K562 (cell line): ENCODE data around the gene CRIM1. TPM values are rescaled to one million over a fixed set of nuclear protein-coding genes. Genes with fewer than 3 reads are reported as not detected.

Experiments
- ATAC-seq: fragments of 200-7000 bp; cut with Tn5 transposase; 3 replicates; pipeline ENCODE4 v1.9.1; 2020; ENCODE audit warnings: moderate library complexity
- BruUV-seq: library from RNA; stranded (reverse); fragments of 400-500 nt; replicated peaks from 2 replicates; lab custom pipeline; 2021; lab: Mats Ljungman, UMichigan
- CTCF ChIA-PET: fragments of 300-600 bp; formaldehyde crosslinking; extraction: SDS; loops from one replicate; lab custom pipeline; 2021; ENCODE audit warnings: low intra/inter-chr PET ratio; lab: Yijun Ruan, JAX
- POLR2A ChIA-PET: fragments of 300-600, 350-650 bp; sonication (Branson Sonifier 250); formaldehyde crosslinking; extraction: SDS; loops from one replicate; lab custom pipeline; 2021; ENCODE audit warnings: antibody characterized with exemption, inconsistent platforms; lab: Yijun Ruan, JAX
- DNase-seq, 4 experiments: peaks; one replicate each; pipeline versions ENCODE4 v3.0.0 to v3.0.0-alpha.2; 2011 to 2018; ENCODE audit warnings: low spot score in 3 of 4, mixed read lengths in 3 of 4; ENCODE audit errors: extremely low read depth in 1 of 4
- FAIRE-seq: peaks from 2 replicates; lab custom pipeline; 2011; peaks lifted over from hg19 to GRCh38; lab: Jason Lieb, UNC
- H2AFZ ChIP-seq: 2 replicates; pipeline ENCODE4 v1.6.0; 2011; ENCODE audit warnings: low read depth, low read length, control low read depth, inconsistent platforms
- H3K27ac ChIP-seq: fragments of 200-600 bp; 3 replicates; pipeline ENCODE4 v1.8.0; 2011; ENCODE audit warnings: low read depth, mild to moderate bottlenecking, control low read depth, inconsistent platforms, low read length, moderate library complexity, mixed read lengths; ENCODE audit errors: extremely low read depth
- H3K27me3 ChIP-seq, 2 experiments: fragments of 300-600 bp in 1 of 2; 2 replicates in 1 of 2; 3 replicates in 1 of 2; pipeline versions ENCODE4 v1.6.0 to v1.8.0; 2011; ENCODE audit warnings: inconsistent platforms in 2 of 2, low read length in 2 of 2, mild to moderate bottlenecking in 1 of 2, mixed read lengths in 1 of 2, moderate library complexity in 1 of 2; ENCODE audit not compliant: control insufficient read depth in 2 of 2, insufficient read depth in 2 of 2
- H3K36me3 ChIP-seq: fragments of 300-600 bp; 3 replicates; pipeline ENCODE4 v1.8.0; 2011; ENCODE audit warnings: mild to moderate bottlenecking, low read length, inconsistent platforms; ENCODE audit not compliant: control insufficient read depth, insufficient read depth
- H3K4me1 ChIP-seq, 2 experiments: fragments of 200-600 bp in 1 of 2; replicated peaks in 1 of 2; 2 replicates in 1 of 2; 3 replicates in 1 of 2; pipeline versions ENCODE4 v1.5.1 to v1.8.0; 2011; ENCODE audit warnings: inconsistent platforms in 2 of 2, low read length in 2 of 2, mild to moderate bottlenecking in 1 of 2, mixed read lengths in 1 of 2, moderate library complexity in 1 of 2; ENCODE audit not compliant: control insufficient read depth in 2 of 2, insufficient read depth in 2 of 2
- H3K4me2 ChIP-seq: 2 replicates; pipeline ENCODE4 v1.6.1; 2011; ENCODE audit warnings: low read length, control low read depth, inconsistent platforms, mixed read lengths; ENCODE audit not compliant: insufficient read depth
- H3K4me3 ChIP-seq: fragments of 200-600 bp; sonication (generic), shearing (Covaris generic); 2 replicates; pipeline ENCODE4 v1.5.1; 2016; ENCODE audit warnings: control low read depth, inconsistent platforms
- H3K79me2 ChIP-seq: fragments of 200-600 bp; 3 replicates; pipeline ENCODE4 v1.8.0; 2011; ENCODE audit warnings: low read length, inconsistent platforms; ENCODE audit not compliant: control insufficient read depth, insufficient read depth
- H3K9ac ChIP-seq, 2 experiments: 2 replicates each; pipeline versions ENCODE4 v1.6.0 to v1.6.1; 2011; ENCODE audit warnings: low read depth in 2 of 2, low read length in 2 of 2, control low read depth in 1 of 2, inconsistent platforms in 1 of 2, mild to moderate bottlenecking in 1 of 2, mixed read lengths in 1 of 2; ENCODE audit not compliant: insufficient read depth in 1 of 2
- H3K9me1 ChIP-seq: one replicate; pipeline ENCODE4 v1.6.0; 2011; ENCODE audit warnings: inconsistent platforms, mild to moderate bottlenecking, low read length, moderate library complexity; ENCODE audit not compliant: control insufficient read depth, insufficient read depth
- H3K9me3 ChIP-seq: replicated peaks from 2 replicates; pipeline ENCODE4 v1.5.1; 2011; ENCODE audit warnings: low read depth, low read length, inconsistent platforms; ENCODE audit not compliant: control insufficient read depth, insufficient read depth
- H4K20me1 ChIP-seq: replicated peaks from 2 replicates; pipeline ENCODE4 v1.6.1; 2011; ENCODE audit warnings: low read length, inconsistent platforms, mixed read lengths; ENCODE audit not compliant: control insufficient read depth, insufficient read depth
- CREBBP ChIP-seq: IDR thresholded peaks from one replicate; pipeline ENCODE4 v1.6.1; 2012; ENCODE audit warnings: low read depth, mild to moderate bottlenecking, control low read depth, inconsistent platforms, low read length
- DIDO1 ChIP-seq: fragments of 450-650 bp; IDR thresholded peaks from 2 replicates; pipeline ENCODE4 v1.6.1; 2016; ENCODE audit warnings: low read depth, missing biosample characterization, missing genetic modification characterization
- HDGF ChIP-seq: fragments of 450-650 bp; IDR thresholded peaks from 2 replicates; pipeline ENCODE4 v1.6.1; 2016
- MEIS2 ChIP-seq: fragments of 450-650 bp; IDR thresholded peaks from 2 replicates; pipeline ENCODE4 v1.6.1; 2014; ENCODE audit warnings: mild to moderate bottlenecking; ENCODE audit not compliant: partially characterized antibody
- MYBL2 ChIP-seq, 2 experiments: fragments of 450-650 bp in 1 of 2; sonication (generic) in 1 of 2; formaldehyde crosslinking in 1 of 2; IDR thresholded peaks; 2 replicates each; pipeline versions ENCODE4 v1.6.1 to v1.8.1; 2017 to 2022; ENCODE audit warnings: borderline replicate concordance in 1 of 2, inconsistent platforms in 1 of 2, low read depth in 1 of 2, mild to moderate bottlenecking in 1 of 2, missing genetic modification reagents in 1 of 2, moderate library complexity in 1 of 2
- PRMT5 ChIP-seq: sonication (generic); formaldehyde crosslinking; IDR thresholded peaks from 2 replicates; pipeline ENCODE4 v1.5.0; 2020; ENCODE audit warnings: missing genetic modification reagents
- SMAD4 ChIP-seq: fragments of 250-450 bp; sonication (Bioruptor Pico); conservative IDR thresholded peaks from 2 replicates; pipeline ENCODE4 v1.8.0; 2021; ENCODE audit warnings: inconsistent platforms, mild to moderate bottlenecking, moderate library complexity
- SOX6 ChIP-seq: fragments of 450-650 bp; IDR thresholded peaks from 2 replicates; pipeline ENCODE4 v1.6.1; 2014; ENCODE audit warnings: mild to moderate bottlenecking
- TSC22D4 ChIP-seq: fragments of 450-650 bp; IDR thresholded peaks from 2 replicates; pipeline ENCODE4 v1.6.1; 2016; ENCODE audit warnings: missing genetic modification characterization, missing biosample characterization, control low read depth
- ZKSCAN3 ChIP-seq: fragments of 250-450 bp; sonication (Bioruptor Pico); IDR thresholded peaks from 2 replicates; pipeline ENCODE4 v1.4.0; 2020
- ZNF699 ChIP-seq: fragments of 250-450 bp; sonication (Bioruptor Pico); IDR thresholded peaks from 2 replicates; pipeline ENCODE4 v1.8.0; 2021; ENCODE audit warnings: mild to moderate bottlenecking, moderate library complexity; ENCODE audit not compliant: insufficient replicate concordance
- WGBS: fragments of 100-300 bp; shearing (Covaris generic); methylation state at CpG from one replicate; pipeline ENCODE4 v1.1.6; 2016; ENCODE audit warnings: low coverage, mixed read lengths; ENCODE audit not compliant: insufficient coverage; ENCODE audit errors: missing lambda C conversion rate; 5-methylcytosine and 5-hydroxymethylcytosine counted together
- in situ Hi-C: fragments of 300-500 bp; cut with MboI; formaldehyde crosslinking; loops from 4 replicates; pipeline ENCODE4 v1.15.0; 2018; ENCODE audit warnings: inconsistent platforms, mixed read lengths
- intact Hi-C: fragments of 100-400 bp; cut with micrococcal nuclease; formaldehyde crosslinking; loops from 2 replicates; pipeline ENCODE4 v1.14.2; 2022
- polyA plus RNA-seq, 8 experiments: library from polyadenylated mRNA; depleted of rRNA in 4 of 8; stranded (reverse) in 5 of 8; unstranded in 3 of 8; fragments of >200 nt; fragmentation: Nextera tagmentation in 2 of 8; fragmentation: Illumina TruSeq in 1 of 8; extraction: Ambion mirVana in 2 of 8; extraction: Trizol in 1 of 8; gene quantifications; 2 replicates each; pipeline versions ENCODE4 v1.2.1 to v1.2.3, GENCODE V29; 2011 to 2014; ENCODE audit warnings: inconsistent platforms in 1 of 8, missing spikeins in 1 of 8
- total RNA-seq, 7 experiments: library from RNA; depleted of rRNA in 6 of 7; stranded (reverse); fragments of >200 nt in 6 of 7; fragmentation: Illumina TruSeq in 2 of 7; extraction: Trizol in 2 of 7; gene quantifications; 2 replicates each; pipeline versions ENCODE4 v1.2.1 to v1.2.3, GENCODE V29; 2011 to 2021; ENCODE audit warnings: low replicate concordance in 1 of 7
- TF ChIP-seq, protein P1 (sequence below): fragments of 250-450 bp; sonication (Bioruptor Pico); IDR thresholded peaks from 2 replicates; pipeline ENCODE4 v1.8.0; 2022; ENCODE audit warnings: moderate library complexity, mild to moderate bottlenecking, inconsistent platforms
- TF ChIP-seq, protein P2 (sequence below), 2 experiments: fragments of 450-650 bp; IDR thresholded peaks; 2 replicates each; pipeline ENCODE4 v1.6.1; 2016; ENCODE audit warnings: mild to moderate bottlenecking in 2 of 2, borderline replicate concordance in 1 of 2, low read depth in 1 of 2, moderate library complexity in 1 of 2
- TF ChIP-seq, protein P3 (sequence below): sonication (generic); formaldehyde crosslinking; IDR thresholded peaks from 2 replicates; pipeline ENCODE4 v1.8.1; 2023; ENCODE audit warnings: mild to moderate bottlenecking, missing genetic modification reagents

CRIM1 gene
- total and polyA plus RNA-seq, 9 of the 15 experiments (the other 6 are each of a cell fraction or from before 2014, with no cell fraction given) = 0.01 to 0.36 (median 0.06) TPM; not detected in 1

DNA sequence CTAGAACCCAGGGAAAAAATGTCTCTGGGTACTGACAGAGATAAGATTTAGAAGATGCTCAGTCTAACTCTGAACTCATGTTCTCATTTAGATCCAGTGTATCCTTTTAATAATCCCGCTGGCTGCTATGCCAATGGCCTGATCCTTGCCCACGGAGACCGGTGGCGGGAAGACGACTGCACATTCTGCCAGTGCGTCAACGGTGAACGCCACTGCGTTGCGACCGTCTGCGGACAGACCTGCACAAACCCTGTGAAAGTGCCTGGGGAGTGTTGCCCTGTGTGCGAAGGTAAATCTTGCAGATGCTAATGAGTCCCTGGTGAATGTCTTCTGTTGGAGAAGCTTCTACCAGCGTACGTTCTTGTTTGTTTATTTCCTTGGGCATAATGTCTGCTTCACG is 123.8 kb downstream of the CRIM1 start:
- in situ Hi-C loops (no loop called here), intact Hi-C loops (no loop called here)
- CTCF ChIA-PET = no interaction called here
- Histone ChIP-seq H3K9me1 (no peaks in the 10 kb centered on the region), H3K79me2 (no peaks in the 10 kb centered on the region), H3K4me3 (no peak overlapping the region), H3K9ac (no peak overlapping the region), H3K36me3 (no peaks in the 10 kb centered on the region), H3K4me1 (peaks cover 3 to 10% of the 10 kb centered on the region in 2 experiments; a peak in 3 of 5 replicates), H4K20me1 (no peaks in the 10 kb centered on the region), H2AFZ (0 out of 2 replicates have a peak overlapping the region, but pooled peaks have one; percentile 9), H3K4me2 (peak overlapping the region; percentile 51; the same call in 1 of the 2 replicates), H3K9me3 (0 out of 2 replicates have a peak, but pooled peaks cover 3% of the 10 kb centered on the region), H3K27ac (no peak overlapping the region), H3K27me3 (no peaks in the 10 kb centered on the region)
- FAIRE-seq (no peak), ATAC-seq (no peak), DNase-seq (no peak)
- POLR2A ChIA-PET = no interaction called here
- 12% methylated on average over 16 of the region's 16 CpGs for WGBS
- no TSS peak for BruUV-seq
- TF ChIP-seq SOX6 = no peak
- no peak for TF ChIP-seq HDGF
- TF ChIP-seq, protein P1, sequence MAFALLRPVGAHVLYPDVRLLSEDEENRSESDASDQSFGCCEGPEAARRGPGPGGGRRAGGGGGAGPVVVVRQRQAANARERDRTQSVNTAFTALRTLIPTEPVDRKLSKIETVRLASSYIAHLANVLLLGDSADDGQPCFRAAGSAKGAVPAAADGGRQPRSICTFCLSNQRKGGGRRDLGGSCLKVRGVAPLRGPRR (CRISPR knock-in tag) = no peak
- no peak for TF ChIP-seq ZNF699 (CRISPR knock-in tag)
- TF ChIP-seq MYBL2 (IDR thresholded peaks at IDR 0.05; ENCODE audit: low read depth) = no peak
- TF ChIP-seq MYBL2 (CRISPR knock-in tag; IDR thresholded peaks at IDR 0.05; ENCODE audit: borderline replicate concordance) = no peak
- no peak for TF ChIP-seq SMAD4 (CRISPR knock-in tag)
- TF ChIP-seq DIDO1 = no peak
- TF ChIP-seq ZKSCAN3 (CRISPR knock-in tag) = no peak
- no peak for TF ChIP-seq CREBBP
- TF ChIP-seq TSC22D4 = no peak
- TF ChIP-seq PRMT5 (CRISPR knock-in tag) = no peak
- no peak for TF ChIP-seq MEIS2
- TF ChIP-seq, protein P2, sequence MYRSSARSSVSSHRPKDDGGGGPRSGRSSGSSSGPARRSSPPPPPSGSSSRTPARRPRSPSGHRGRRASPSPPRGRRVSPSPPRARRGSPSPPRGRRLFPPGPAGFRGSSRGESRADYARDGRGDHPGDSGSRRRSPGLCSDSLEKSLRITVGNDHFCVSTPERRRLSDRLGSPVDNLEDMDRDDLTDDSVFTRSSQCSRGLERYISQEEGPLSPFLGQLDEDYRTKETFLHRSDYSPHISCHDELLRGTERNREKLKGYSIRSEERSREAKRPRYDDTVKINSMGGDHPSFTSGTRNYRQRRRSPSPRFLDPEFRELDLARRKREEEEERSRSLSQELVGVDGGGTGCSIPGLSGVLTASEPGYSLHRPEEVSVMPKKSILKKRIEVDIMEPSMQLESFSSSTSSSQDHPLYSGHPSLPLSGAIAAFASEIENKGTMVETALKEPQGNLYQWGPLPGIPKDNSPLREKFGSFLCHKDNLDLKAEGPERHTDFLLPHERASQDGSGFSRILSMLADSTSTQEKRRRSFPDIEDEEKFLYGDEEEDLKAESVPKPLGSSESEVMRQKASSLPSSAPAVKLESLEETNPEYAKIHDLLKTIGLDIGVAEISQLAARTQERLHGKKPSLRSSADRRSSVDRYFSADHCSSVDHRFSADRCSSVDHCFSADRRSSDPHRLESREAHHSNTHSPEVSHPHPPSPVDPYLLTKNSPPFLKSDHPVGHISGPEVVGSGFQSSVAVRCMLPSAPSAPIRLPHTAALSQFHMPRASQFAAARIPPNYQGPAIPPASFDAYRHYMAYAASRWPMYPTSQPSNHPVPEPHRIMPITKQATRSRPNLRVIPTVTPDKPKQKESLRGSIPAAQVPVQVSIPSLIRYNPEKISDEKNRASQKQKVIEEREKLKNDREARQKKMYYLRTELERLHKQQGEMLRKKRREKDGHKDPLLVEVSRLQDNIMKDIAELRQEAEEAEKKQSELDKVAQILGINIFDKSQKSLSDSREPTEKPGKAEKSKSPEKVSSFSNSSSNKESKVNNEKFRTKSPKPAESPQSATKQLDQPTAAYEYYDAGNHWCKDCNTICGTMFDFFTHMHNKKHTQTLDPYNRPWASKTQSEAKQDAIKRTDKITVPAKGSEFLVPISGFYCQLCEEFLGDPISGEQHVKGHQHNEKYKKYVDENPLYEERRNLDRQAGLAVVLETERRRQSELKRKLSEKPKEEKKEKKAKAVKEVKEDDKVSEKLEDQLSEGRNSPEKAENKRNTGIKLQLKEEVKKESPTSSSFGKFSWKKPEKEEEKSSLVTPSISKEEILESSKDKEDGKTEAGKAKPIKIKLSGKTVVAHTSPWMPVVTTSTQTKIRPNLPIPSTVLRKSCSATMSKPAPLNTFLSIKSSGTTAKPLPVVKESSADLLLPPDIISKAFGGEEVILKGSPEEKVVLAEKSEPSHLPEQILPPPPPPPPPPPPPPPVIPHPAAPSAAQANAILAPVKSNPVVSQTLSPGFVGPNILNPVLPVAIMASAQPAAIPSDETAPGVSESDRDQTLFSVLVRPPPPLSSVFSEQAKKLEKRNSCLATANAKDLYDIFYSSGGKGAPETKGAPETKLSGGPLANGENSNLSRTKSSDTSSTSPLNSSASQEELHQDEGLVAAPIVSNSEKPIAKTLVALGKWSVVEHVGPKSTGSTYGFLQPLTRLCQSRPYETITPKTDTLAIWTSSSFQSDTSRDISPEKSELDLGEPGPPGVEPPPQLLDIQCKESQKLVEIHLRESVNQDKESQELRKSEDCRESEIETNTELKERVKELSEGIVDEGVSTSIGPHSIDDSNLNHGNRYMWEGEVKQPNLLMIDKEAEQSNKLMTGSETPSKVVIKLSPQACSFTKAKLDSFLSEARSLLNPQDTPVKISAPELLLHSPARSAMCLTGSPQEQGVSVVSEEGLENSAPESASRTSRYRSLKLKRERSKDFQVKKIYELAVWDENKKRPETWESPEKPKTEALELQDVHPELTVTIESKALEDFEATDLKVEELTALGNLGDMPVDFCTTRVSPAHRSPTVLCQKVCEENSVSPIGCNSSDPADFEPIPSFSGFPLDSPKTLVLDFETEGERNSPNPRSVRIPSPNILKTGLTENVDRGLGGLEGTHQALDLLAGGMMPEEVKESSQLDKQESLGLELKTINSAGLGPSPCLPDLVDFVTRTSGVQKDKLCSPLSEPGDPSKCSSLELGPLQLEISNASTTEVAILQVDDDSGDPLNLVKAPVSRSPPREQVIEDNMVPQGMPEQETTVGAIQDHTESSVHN (IDR thresholded peaks at IDR 0.05; ENCODE audit: borderline replicate concordance in 1 of 2, low read depth in 1 of 2) = no peak
- TF ChIP-seq, protein P3, sequence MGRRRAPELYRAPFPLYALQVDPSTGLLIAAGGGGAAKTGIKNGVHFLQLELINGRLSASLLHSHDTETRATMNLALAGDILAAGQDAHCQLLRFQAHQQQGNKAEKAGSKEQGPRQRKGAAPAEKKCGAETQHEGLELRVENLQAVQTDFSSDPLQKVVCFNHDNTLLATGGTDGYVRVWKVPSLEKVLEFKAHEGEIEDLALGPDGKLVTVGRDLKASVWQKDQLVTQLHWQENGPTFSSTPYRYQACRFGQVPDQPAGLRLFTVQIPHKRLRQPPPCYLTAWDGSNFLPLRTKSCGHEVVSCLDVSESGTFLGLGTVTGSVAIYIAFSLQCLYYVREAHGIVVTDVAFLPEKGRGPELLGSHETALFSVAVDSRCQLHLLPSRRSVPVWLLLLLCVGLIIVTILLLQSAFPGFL = no peak
